Osteoblast (primary cell): ENCODE measurements around the gene MED13L. TPM values are rescaled to one million over a fixed set of nuclear protein-coding genes. Genes with fewer than 3 reads are reported as not detected.

Experiments used
- DNase-seq: peaks from one replicate; pipeline ENCODE4 v3.0.0; 2011; ENCODE audit warnings: low spot score, mixed read lengths; ENCODE audit not compliant: insufficient read length; ENCODE audit errors: missing footprints
- H2AFZ ChIP-seq: 2 replicates; pipeline ENCODE4 v1.6.0; 2011; ENCODE audit warnings: mild to moderate bottlenecking, low read length
- H3K27ac ChIP-seq: 2 replicates; pipeline ENCODE4 v1.5.1; 2011; ENCODE audit warnings: mild to moderate bottlenecking, low read depth, low read length, moderate library complexity
- H3K27me3 ChIP-seq: 2 replicates; pipeline ENCODE4 v1.6.0; 2012; ENCODE audit warnings: mild to moderate bottlenecking, control low read depth, inconsistent platforms, low read length, moderate library complexity; ENCODE audit not compliant: insufficient read depth
- H3K36me3 ChIP-seq: 2 replicates; pipeline ENCODE4 v1.5.1; 2011; ENCODE audit warnings: mild to moderate bottlenecking, low read length, control low read depth, moderate library complexity; ENCODE audit not compliant: insufficient read depth
- H3K4me1 ChIP-seq: 2 replicates; pipeline ENCODE4 v1.5.1; 2011; ENCODE audit warnings: mild to moderate bottlenecking, low read length, control low read depth, moderate library complexity; ENCODE audit not compliant: insufficient read depth
- H3K4me2 ChIP-seq: 2 replicates; pipeline ENCODE4 v1.6.0; 2011; ENCODE audit warnings: mild to moderate bottlenecking, low read length; ENCODE audit not compliant: insufficient read depth
- H3K4me3 ChIP-seq: fragments of 200-600 bp; sonication (generic); 3 replicates; pipeline ENCODE4 v1.5.1; 2012; ENCODE audit warnings: mild to moderate bottlenecking, low read length, inconsistent platforms; ENCODE audit not compliant: insufficient read depth
- H3K79me2 ChIP-seq: 2 replicates; pipeline ENCODE4 v1.6.0; 2012; ENCODE audit warnings: mild to moderate bottlenecking, low read length, control low read depth, inconsistent platforms; ENCODE audit not compliant: insufficient read depth
- H3K9me3 ChIP-seq: 2 replicates; pipeline ENCODE4 v1.5.1; 2011; ENCODE audit warnings: low read depth, low read length, control low read depth
- H4K20me1 ChIP-seq: 2 replicates; pipeline ENCODE4 v1.6.0; 2012; ENCODE audit warnings: mild to moderate bottlenecking, low read length, control low read depth; ENCODE audit not compliant: insufficient read depth
- CTCF ChIP-seq: IDR thresholded peaks from 2 replicates; pipeline ENCODE4 v1.5.1; 2011; ENCODE audit warnings: mild to moderate bottlenecking, low read depth, low read length, moderate library complexity; ENCODE audit errors: extremely low read depth
- total RNA-seq: library from RNA; depleted of rRNA; stranded (reverse); fragments of >200 nt; gene quantifications from 2 replicates; pipeline ENCODE4 v1.2.3, GENCODE V29; 2012

Gene MED13L
- total RNA-seq, 1 donor: 359 TPM

- no peak overlapping the region for H2AFZ ChIP-seq
- peaks cover 23% of the 10 kb centered on the region for H3K36me3 ChIP-seq
- H3K27ac ChIP-seq: no peak overlapping the region
- H3K4me3 ChIP-seq: no peak overlapping the region
- no peaks in the 10 kb centered on the region for H3K4me1 ChIP-seq
- TF ChIP-seq CTCF: no peak
- H3K79me2 ChIP-seq: peaks cover 54% of the 10 kb centered on the region
- peaks cover 14% of the 10 kb centered on the region for H4K20me1 ChIP-seq
- no peak overlapping the region for H3K4me2 ChIP-seq
- DNase-seq: no peak
- no peaks in the 10 kb centered on the region for H3K27me3 ChIP-seq
- no peaks in the 10 kb centered on the region for H3K9me3 ChIP-seq
Measured at GRCh38 chr12:116019415-116019814, 258.1 kb downstream of the MED13L start.

- H2AFZ ChIP-seq: no peak overlapping the region
- H3K9me3 ChIP-seq: no peaks in the 10 kb centered on the region
- no peak for DNase-seq
- TF ChIP-seq CTCF: no peak
- H3K4me2 ChIP-seq: no peak overlapping the region
- no peak overlapping the region for H3K27ac ChIP-seq
- H3K27me3 ChIP-seq: no peaks in the 10 kb centered on the region
- peaks cover 52% of the 10 kb centered on the region for H3K79me2 ChIP-seq
- peaks cover 34% of the 10 kb centered on the region for H3K36me3 ChIP-seq
- H3K4me1 ChIP-seq: no peaks in the 10 kb centered on the region
- H4K20me1 ChIP-seq: peaks cover 13% of the 10 kb centered on the region
- no peak overlapping the region for H3K4me3 ChIP-seq
Measured at GRCh38 chr12:116018282-116018681, 259.2 kb downstream of the MED13L start.

GRCh38 chr12:116015525-116015924 lies 262.0 kb downstream of the MED13L start:
- Histone ChIP-seq H3K27me3 (no peaks in the 10 kb centered on the region), H3K4me2 (no peak overlapping the region), H3K4me1 (no peaks in the 10 kb centered on the region), H3K9me3 (no peaks in the 10 kb centered on the region), H2AFZ (no peak overlapping the region), H3K79me2 (peaks cover 47% of the 10 kb centered on the region), H4K20me1 (peaks cover 13% of the 10 kb centered on the region), H3K4me3 (no peak overlapping the region), H3K27ac (no peak overlapping the region), H3K36me3 (peaks cover 53% of the 10 kb centered on the region)
- DNase-seq: peak; percentile 73
- peak; percentile 64 for TF ChIP-seq CTCF

GRCh38 chr12:116012757-116013156 lies 264.7 kb downstream of the MED13L start:
- Histone ChIP-seq H3K4me2 (no peak overlapping the region), H3K36me3 (peaks cover 60% of the 10 kb centered on the region), H3K9me3 (no peaks in the 10 kb centered on the region), H3K4me3 (no peak overlapping the region), H3K27ac (no peak overlapping the region), H3K79me2 (peaks cover 52% of the 10 kb centered on the region), H3K4me1 (no peaks in the 10 kb centered on the region), H2AFZ (no peak overlapping the region), H4K20me1 (peaks cover 18% of the 10 kb centered on the region), H3K27me3 (no peaks in the 10 kb centered on the region)
- no peak for DNase-seq
- TF ChIP-seq CTCF: no peak
